Osteocyte (in vitro differentiated cells): ENCODE results near the gene SFT2D1. TPM values are rescaled to one million over a fixed set of nuclear protein-coding genes. Genes with fewer than 3 reads are reported as not detected.
A peak's percentile ranks its signal among the peaks of the same experiment; 100 is the strongest.

Experiments used
- DNase-seq: peaks from one replicate; pipeline ENCODE4 v3.0.0; 2021; ENCODE audit warnings: mixed read lengths; ENCODE audit not compliant: unreplicated experiment; ENCODE audit errors: extremely low spot score
- H3K27ac Mint-ChIP-seq: one replicate; pipeline ENCODE4 v1.8.0; 2021; ENCODE audit warnings: mild to moderate bottlenecking, mixed read lengths; ENCODE audit not compliant: unreplicated experiment
- H3K27me3 Mint-ChIP-seq: one replicate; pipeline ENCODE4 v1.8.0; 2021; ENCODE audit warnings: mixed read lengths; ENCODE audit not compliant: unreplicated experiment
- H3K36me3 Mint-ChIP-seq: one replicate; pipeline ENCODE4 v1.8.0; 2021; ENCODE audit warnings: mixed read lengths; ENCODE audit not compliant: unreplicated experiment
- H3K4me1 Mint-ChIP-seq: one replicate; pipeline ENCODE4 v1.8.0; 2021; ENCODE audit warnings: mixed read lengths; ENCODE audit not compliant: unreplicated experiment
- H3K4me3 Mint-ChIP-seq: one replicate; pipeline ENCODE4 v1.8.0; 2021; ENCODE audit warnings: mild to moderate bottlenecking, moderate library complexity, mixed read lengths; ENCODE audit not compliant: unreplicated experiment
- H3K9me3 Mint-ChIP-seq: one replicate; pipeline ENCODE4 v1.8.0; 2021; ENCODE audit warnings: mixed read lengths; ENCODE audit not compliant: unreplicated experiment
- total RNA-seq: library from RNA; stranded (reverse); gene quantifications from 2 replicates; pipeline ENCODE4 v1.2.1, GENCODE V29; 2021
- TF ChIP-seq, protein P1 (sequence below): fragments of 200-600 bp; sonication (generic); IDR thresholded peaks from 2 replicates; pipeline ENCODE4 v1.5.0; 2021; ENCODE audit warnings: antibody characterized with exemption, mild to moderate bottlenecking, moderate library complexity

Gene SFT2D1
- total RNA-seq, 1 donor from 2014 or later = 34.0 TPM

DNA sequence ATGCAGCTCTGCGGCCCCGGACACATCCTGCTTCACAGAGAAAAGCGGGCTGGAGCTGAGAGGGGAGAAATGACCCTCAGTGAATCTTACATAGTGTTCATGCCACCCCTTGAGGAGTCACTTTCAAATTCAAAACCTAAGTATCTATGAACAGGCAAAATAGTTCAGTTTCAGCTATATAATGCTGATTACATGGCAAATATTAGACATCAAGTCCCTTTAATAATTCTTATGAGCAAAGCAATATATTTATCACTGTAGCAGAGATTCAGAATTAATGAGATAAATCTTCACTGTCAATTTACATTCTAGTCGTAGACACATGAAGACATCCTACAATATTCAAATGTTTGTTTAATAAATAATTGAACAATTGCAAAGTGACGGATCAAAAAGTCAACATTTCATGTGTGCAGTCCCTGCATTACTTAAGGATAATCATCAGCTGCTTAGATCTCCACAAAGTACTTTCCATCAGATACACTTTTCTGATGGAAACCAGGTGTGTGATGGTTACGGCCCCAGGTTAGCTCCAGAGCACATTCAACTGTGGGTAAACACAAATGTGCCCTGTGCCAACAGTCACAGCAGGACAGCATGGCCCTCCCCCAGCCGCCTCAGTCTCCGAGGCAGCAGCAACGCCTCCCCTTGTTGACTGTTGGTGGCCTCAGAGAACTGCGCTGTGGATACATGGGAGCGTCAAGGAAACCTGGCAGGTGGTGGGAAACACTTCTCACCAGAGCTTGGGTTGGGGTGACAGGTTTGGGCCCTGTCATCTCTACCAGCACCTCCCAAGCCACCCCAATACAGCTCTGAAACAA is 33.4 kb downstream of the SFT2D1 start:
- no peak overlapping the region for H3K27ac Mint-ChIP-seq
- no peak for DNase-seq
- H3K9me3 Mint-ChIP-seq = no peaks in the 10 kb centered on the region
- H3K27me3 Mint-ChIP-seq = peaks cover 45% of the 10 kb centered on the region
- TF ChIP-seq, protein P1, sequence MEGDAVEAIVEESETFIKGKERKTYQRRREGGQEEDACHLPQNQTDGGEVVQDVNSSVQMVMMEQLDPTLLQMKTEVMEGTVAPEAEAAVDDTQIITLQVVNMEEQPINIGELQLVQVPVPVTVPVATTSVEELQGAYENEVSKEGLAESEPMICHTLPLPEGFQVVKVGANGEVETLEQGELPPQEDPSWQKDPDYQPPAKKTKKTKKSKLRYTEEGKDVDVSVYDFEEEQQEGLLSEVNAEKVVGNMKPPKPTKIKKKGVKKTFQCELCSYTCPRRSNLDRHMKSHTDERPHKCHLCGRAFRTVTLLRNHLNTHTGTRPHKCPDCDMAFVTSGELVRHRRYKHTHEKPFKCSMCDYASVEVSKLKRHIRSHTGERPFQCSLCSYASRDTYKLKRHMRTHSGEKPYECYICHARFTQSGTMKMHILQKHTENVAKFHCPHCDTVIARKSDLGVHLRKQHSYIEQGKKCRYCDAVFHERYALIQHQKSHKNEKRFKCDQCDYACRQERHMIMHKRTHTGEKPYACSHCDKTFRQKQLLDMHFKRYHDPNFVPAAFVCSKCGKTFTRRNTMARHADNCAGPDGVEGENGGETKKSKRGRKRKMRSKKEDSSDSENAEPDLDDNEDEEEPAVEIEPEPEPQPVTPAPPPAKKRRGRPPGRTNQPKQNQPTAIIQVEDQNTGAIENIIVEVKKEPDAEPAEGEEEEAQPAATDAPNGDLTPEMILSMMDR = no peak
- no peaks in the 10 kb centered on the region for H3K36me3 Mint-ChIP-seq
- H3K4me1 Mint-ChIP-seq = peaks cover 8% of the 10 kb centered on the region
- H3K4me3 Mint-ChIP-seq = peak overlapping the region; percentile 62

DNA sequence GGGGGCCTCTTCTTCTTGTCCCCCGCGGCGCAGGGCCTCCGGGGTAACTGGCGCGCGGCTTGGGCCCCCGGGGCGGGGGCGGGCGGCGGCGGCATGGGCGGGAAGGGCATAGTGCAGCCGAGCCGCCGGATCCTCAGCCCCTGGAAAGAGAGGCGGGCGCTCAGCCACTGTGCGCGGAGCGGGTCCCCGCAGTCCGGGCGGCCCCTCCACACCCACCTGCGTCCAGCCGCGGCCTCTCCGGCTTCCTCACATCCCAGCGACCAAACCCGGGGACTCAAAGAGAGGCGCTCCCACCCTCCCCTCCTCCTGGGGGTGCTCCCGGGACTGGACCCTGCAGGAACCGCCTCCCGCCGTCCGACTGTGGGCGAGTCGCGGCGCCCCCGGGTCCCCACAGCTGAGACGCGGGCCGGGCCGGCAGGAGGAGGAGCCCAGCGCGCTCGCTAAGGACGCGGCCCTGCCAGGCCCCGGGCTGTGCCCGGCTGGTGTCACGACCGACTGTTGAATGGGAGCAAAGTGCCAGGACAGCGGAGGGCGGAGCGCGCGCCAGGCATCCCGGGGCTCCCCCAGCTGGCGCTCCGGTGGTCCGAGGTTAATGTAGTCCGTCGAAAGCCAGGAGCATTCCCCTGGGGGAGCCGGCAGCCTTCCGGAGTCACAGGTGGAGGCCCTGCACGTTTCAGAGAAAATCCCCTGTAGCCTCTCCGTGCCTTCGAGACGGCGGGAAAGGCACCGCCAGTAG is 34.1 kb downstream of the SFT2D1 start, which contains the start of gene PRR18:
Gene PRR18, minus strand, starts transcription at position 360 of the 736 bp plus-strand sequence. Its CDS starts 250 bp downstream, at position 110.
- TF ChIP-seq, protein P1 = no peak
- Mint-ChIP-seq H3K4me3 (peak within 1 kb of the TSS; percentile 62), H3K27me3 (peaks cover 53% of the 10 kb centered on the region), H3K9me3 (no peaks in the 10 kb centered on the region), H3K4me1 (peaks cover 8% of the 10 kb centered on the region), H3K36me3 (no peaks in the 10 kb centered on the region), H3K27ac (no peak within 1 kb of the TSS)
- no peak for DNase-seq

DNA sequence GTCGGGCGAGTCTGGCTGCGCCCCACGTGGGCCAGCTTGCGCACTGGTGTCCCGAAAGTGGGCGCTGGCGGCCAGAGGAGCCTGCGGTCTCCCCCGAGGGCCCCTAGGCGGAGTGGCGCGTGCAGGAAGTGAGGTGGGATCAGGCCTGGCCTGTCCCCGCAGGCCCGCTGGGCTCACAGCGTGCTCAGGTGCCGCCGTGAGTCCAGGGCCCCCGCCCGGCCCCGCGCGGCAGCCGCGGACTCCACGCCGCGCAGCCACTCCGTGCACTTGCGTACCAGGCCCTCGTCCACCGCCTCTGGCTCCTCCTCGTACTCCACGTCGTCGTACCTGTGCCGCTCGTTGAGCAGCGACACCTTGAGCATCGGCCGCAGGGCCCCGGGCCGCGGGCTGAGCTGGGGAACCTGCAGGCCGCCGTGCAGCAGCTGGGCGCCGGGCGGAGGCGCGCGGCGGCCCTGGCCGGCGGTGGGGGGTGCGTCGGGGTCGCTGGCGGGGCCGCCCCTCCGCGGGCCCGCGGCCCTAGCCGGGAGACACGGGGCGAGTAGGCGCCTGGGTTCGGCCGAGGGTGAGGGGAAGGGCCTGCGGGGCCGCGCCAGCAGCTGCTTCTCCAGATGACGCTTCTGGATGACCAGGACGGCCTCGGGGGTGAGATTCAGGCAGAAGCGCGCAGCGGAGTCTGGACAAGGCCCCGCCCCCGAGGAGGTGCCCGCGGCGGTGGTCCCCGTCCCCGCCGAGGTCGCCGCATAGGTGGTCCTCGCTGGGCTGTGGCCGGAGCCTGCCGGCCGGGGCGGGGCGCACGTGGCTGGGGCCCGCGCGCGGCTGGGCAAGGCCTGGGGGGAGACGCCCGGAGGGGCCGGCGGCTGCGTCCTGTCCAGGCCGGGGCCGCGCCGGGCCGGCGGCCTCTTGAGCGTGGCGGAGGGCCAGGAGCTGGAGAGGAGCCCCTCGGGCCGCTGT is 35.0 kb downstream of the SFT2D1 start:
- TF ChIP-seq, protein P1 = no peak
- Mint-ChIP-seq H3K27ac (no peak overlapping the region), H3K9me3 (no peaks in the 10 kb centered on the region), H3K4me3 (peak overlapping the region; percentile 40), H3K36me3 (no peaks in the 10 kb centered on the region), H3K27me3 (peaks cover 58% of the 10 kb centered on the region), H3K4me1 (peaks cover 4% of the 10 kb centered on the region)
- no peak for DNase-seq

DNA sequence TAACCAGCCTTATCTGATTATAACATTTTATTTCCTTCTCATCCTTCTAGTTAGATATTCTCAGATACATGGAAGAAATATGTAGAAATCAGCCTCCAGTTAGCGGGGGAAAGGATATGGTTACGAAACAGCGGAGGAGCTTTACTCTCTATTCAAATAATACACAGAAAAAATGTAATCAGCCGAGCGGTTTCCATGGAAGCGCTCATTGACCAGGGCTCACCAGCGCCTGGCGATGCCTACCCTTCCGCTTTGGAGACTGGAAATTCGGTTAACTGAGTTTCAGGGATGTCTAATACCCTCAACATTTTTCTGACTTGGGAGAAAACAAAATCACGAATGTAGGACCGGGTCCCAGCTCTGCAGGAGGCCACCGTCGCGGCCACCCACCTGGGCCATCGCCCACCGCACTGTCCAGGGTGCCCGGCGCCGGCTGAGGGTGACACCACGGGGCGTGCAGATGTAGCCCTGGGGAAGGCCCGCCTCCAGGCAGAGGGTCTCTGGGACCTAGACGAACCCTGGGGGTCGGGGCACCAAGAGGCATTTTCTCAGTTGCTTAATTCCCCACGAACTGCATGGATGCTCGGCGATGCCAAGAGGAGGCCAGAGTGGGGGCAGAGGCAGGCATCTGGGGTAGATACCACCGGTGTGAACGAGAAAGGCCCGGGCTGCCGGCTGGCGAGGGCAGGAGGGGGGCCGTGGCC is 35.8 kb downstream of the SFT2D1 start:
- Mint-ChIP-seq H3K36me3 (no peaks in the 10 kb centered on the region), H3K4me3 (peak overlapping the region; percentile 60), H3K4me1 (peaks cover 4% of the 10 kb centered on the region), H3K27ac (no peak overlapping the region), H3K27me3 (peaks cover 58% of the 10 kb centered on the region), H3K9me3 (no peaks in the 10 kb centered on the region)
- TF ChIP-seq, protein P1 = no peak
- no peak for DNase-seq
